MM.1S (cell line): ENCODE data around the gene ENOX1.

Source experiments
- DNase-seq: peaks from one replicate; pipeline ENCODE4 v3.0.0-alpha.2; 2015
- H2AFZ ChIP-seq: fragments of 300-600 bp; sonication (generic); 2 replicates; pipeline ENCODE4 v1.6.0; 2016; ENCODE audit warnings: antibody characterized with exemption, low read length
- H3F3A ChIP-seq: fragments of 300-600 bp; sonication (generic); 2 replicates; pipeline ENCODE4 v1.6.1; 2016; ENCODE audit warnings: mild to moderate bottlenecking, antibody characterized with exemption, low read length, moderate library complexity, mixed read lengths; ENCODE audit not compliant: insufficient read depth
- H3K27ac ChIP-seq: fragments of 300-600 bp; sonication (generic); 2 replicates; pipeline ENCODE4 v1.5.1; 2016; ENCODE audit warnings: mild to moderate bottlenecking, low read length
- H3K27me3 ChIP-seq: fragments of 300-600 bp; sonication (generic); replicated peaks from 2 replicates; pipeline ENCODE4 v1.6.0; 2016; ENCODE audit warnings: low read length; ENCODE audit not compliant: insufficient read depth
- H3K36me3 ChIP-seq: fragments of 300-600 bp; sonication (generic); replicated peaks from 2 replicates; pipeline ENCODE4 v1.6.1; 2016; ENCODE audit warnings: mild to moderate bottlenecking, low read length, mixed read lengths; ENCODE audit not compliant: insufficient read depth
- H3K4me1 ChIP-seq: fragments of 300-600 bp; sonication (generic); 2 replicates; pipeline ENCODE4 v1.6.1; 2016; ENCODE audit warnings: low read length, mixed read lengths
- H3K4me2 ChIP-seq: fragments of 300-600 bp; sonication (generic); 2 replicates; pipeline ENCODE4 v1.6.0; 2016; ENCODE audit warnings: low read depth, low read length
- H3K4me3 ChIP-seq: fragments of 300-600 bp; sonication (generic); 2 replicates; pipeline ENCODE4 v1.5.1; 2016; ENCODE audit warnings: low read length, mixed read lengths
- H3K79me2 ChIP-seq: fragments of 300-600 bp; sonication (generic); 2 replicates; pipeline ENCODE4 v1.6.1; 2016; ENCODE audit warnings: mixed run types, low read length, mixed read lengths
- H3K9ac ChIP-seq: fragments of 300-600 bp; sonication (generic); 2 replicates; pipeline ENCODE4 v1.6.1; 2016; ENCODE audit warnings: low read length, mixed read lengths
- H3K9me2 ChIP-seq: fragments of 300-600 bp; sonication (generic); replicated peaks from 2 replicates; pipeline ENCODE4 v1.6.1; 2016; ENCODE audit warnings: mild to moderate bottlenecking, low read length, mixed read lengths; ENCODE audit not compliant: insufficient read depth
- H3K9me3 ChIP-seq: fragments of 300-600 bp; sonication (generic); replicated peaks from 2 replicates; pipeline ENCODE4 v1.6.1; 2016; ENCODE audit warnings: mild to moderate bottlenecking, low read length, mixed read lengths; ENCODE audit not compliant: insufficient read depth
- H4K20me1 ChIP-seq: fragments of 300-600 bp; sonication (generic); 2 replicates; pipeline ENCODE4 v1.6.1; 2016; ENCODE audit warnings: mild to moderate bottlenecking, low read length, moderate library complexity, mixed read lengths; ENCODE audit not compliant: insufficient read depth
- CTCF ChIP-seq: fragments of 300-600 bp; sonication (generic); IDR thresholded peaks from 2 replicates; pipeline ENCODE4 v1.5.1; 2016; ENCODE audit warnings: antibody characterized with exemption, low read length, mixed read lengths
- EZH2 ChIP-seq: fragments of 300-600 bp; sonication (generic); optimal IDR thresholded peaks from 2 replicates; pipeline ENCODE3; 2017; ENCODE audit warnings: low read depth, mild to moderate bottlenecking, antibody characterized with exemption, low read length, mixed read lengths
- EZH2phosphoT487 ChIP-seq: fragments of 300-600 bp; sonication (generic); IDR thresholded peaks from 2 replicates; pipeline ENCODE4 v1.6.1; 2018; ENCODE audit warnings: antibody characterized with exemption, low read length

ENOX1 gene

GRCh38 chr13:43495732-43496131 lies 291.0 kb downstream of the ENOX1 start:
- Histone ChIP-seq H3K9me2 (no peaks in the 10 kb centered on the region), H3K4me1 (no peaks in the 10 kb centered on the region), H3K79me2 (no peaks in the 10 kb centered on the region), H3K36me3 (no peaks in the 10 kb centered on the region), H3K27me3 (no peaks in the 10 kb centered on the region), H4K20me1 (no peaks in the 10 kb centered on the region), H3K4me3 (no peak overlapping the region), H3K4me2 (no peak overlapping the region), H3K9me3 (no peaks in the 10 kb centered on the region), H3K27ac (no peak overlapping the region), H3F3A (no peaks in the 10 kb centered on the region), H2AFZ (no peak overlapping the region), H3K9ac (no peak overlapping the region)
- TF ChIP-seq EZH2 (no peak), CTCF (no peak), EZH2phosphoT487 (no peak)
- no peak for DNase-seq

GRCh38 chr13:43494206-43494605 lies 292.6 kb downstream of the ENOX1 start:
- H3K27me3 ChIP-seq: no peaks in the 10 kb centered on the region
- TF ChIP-seq EZH2phosphoT487 (no peak), EZH2 (no peak), CTCF (no peak)
- H3K4me2 ChIP-seq: no peak overlapping the region
- no peak overlapping the region for H3K9ac ChIP-seq
- no peaks in the 10 kb centered on the region for H3K4me1 ChIP-seq
- no peaks in the 10 kb centered on the region for H4K20me1 ChIP-seq
- no peaks in the 10 kb centered on the region for H3F3A ChIP-seq
- no peak overlapping the region for H3K4me3 ChIP-seq
- H3K79me2 ChIP-seq: no peaks in the 10 kb centered on the region
- H2AFZ ChIP-seq: no peak overlapping the region
- DNase-seq: no peak
- H3K27ac ChIP-seq: no peak overlapping the region
- H3K9me3 ChIP-seq: no peaks in the 10 kb centered on the region
- no peaks in the 10 kb centered on the region for H3K9me2 ChIP-seq
- no peaks in the 10 kb centered on the region for H3K36me3 ChIP-seq

- no peaks in the 10 kb centered on the region for H3K27me3 ChIP-seq
- H3F3A ChIP-seq: no peaks in the 10 kb centered on the region
- H3K9me2 ChIP-seq: no peaks in the 10 kb centered on the region
- no peaks in the 10 kb centered on the region for H3K4me1 ChIP-seq
- H3K79me2 ChIP-seq: no peaks in the 10 kb centered on the region
- no peak overlapping the region for H2AFZ ChIP-seq
- no peak for DNase-seq
- H3K27ac ChIP-seq: no peak overlapping the region
- TF ChIP-seq EZH2phosphoT487 (no peak), EZH2 (no peak), CTCF (no peak)
- no peak overlapping the region for H3K4me3 ChIP-seq
- no peaks in the 10 kb centered on the region for H4K20me1 ChIP-seq
- no peaks in the 10 kb centered on the region for H3K9me3 ChIP-seq
- no peaks in the 10 kb centered on the region for H3K36me3 ChIP-seq
- H3K4me2 ChIP-seq: no peak overlapping the region
- H3K9ac ChIP-seq: no peak overlapping the region
Measured at GRCh38 chr13:43493496-43494000, 293.2 kb downstream of the ENOX1 start.
